GM18519 (cell line): Measurements from ENCODE around the gene ADAMTS19.

Source experiments
- ATAC-seq: cut with Tn5 transposase; IDR thresholded peaks from one replicate; pipeline ENCODE4 v1.9.1; 2021; ENCODE audit warnings: mild to moderate bottlenecking, moderate library complexity; ENCODE audit not compliant: unreplicated experiment, low FRiP score

Gene ADAMTS19

DNA sequence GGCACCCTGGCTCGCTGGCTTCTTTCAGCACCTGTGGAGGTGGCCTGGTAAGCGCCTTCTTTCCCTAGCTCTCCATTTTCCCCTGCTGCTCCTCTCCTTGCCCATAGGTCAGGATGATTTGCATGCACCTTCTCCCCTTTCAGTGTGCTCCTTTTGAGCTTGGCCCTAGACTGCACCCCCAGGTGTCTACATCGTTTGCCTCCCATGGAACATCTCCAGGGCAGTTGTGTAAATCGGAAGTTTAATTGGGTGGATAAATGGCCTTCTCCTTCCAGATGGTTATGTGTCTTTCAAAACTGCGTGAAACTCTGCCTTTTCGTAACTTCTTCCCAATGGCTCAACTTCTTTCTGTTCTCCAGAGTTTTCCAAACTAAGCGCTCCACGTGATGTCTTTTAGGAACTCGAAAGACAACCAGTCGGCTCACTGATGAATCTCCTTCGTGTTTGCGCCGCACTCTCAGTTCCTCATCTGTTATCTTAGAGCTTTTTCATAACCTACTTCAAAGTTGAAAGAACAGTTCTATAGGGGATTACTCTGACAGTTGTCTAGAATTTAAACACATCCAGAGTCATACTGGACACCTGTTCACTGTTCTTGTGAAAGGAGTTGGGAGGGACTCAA is 1.7 kb downstream of the ADAMTS19 start:
- no peak for ATAC-seq

DNA sequence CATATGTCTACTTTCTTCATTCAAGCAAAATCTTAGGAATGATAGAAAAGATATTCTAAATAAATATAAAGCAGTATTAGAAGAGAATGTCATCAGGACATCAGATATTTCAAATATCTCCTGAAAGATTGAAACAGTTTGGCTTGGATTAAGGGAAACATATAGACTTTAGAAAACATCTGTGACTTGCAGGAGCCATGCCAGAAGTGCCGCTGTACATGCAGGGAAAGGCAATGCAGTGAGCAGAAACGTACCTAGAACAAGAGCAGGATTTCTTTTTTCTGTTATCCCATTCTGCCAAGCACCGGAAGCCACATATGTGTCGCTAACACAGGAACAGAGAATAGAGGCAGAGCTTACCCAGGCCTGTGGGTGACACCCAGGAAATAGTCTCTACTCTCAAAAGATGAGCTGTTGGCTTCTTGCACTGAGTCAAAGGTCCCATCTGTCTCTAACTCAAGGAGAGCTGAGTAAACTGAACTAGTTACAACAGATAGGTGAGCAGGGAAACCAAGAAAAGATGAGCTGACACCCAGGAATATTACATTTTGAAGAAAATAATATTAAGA is 5.8 kb downstream of the ADAMTS19 start:
- ATAC-seq = no peak

GRCh38 chr5:129474544-129474943 is 14.4 kb downstream of the ADAMTS19 start:
- no peak for ATAC-seq

DNA sequence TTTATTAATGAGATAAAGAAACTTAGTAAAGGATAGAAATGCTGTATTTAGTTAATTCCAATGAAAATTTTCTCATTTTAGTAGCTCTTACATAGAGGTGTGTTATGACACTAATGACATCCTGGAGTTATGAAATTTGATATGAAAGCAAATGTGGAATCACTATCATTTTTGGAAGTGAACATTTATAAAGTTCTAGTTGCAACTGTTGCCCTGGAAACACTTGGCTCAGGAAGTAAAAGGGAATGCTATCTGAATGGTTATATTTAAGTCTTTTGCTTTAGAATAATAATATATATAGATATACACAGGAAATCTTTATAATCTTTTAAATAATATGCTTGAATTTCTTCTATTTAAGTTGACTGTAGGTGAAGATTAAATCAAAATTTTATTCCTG is 16.7 kb downstream of the ADAMTS19 start:
- no peak for ATAC-seq

DNA sequence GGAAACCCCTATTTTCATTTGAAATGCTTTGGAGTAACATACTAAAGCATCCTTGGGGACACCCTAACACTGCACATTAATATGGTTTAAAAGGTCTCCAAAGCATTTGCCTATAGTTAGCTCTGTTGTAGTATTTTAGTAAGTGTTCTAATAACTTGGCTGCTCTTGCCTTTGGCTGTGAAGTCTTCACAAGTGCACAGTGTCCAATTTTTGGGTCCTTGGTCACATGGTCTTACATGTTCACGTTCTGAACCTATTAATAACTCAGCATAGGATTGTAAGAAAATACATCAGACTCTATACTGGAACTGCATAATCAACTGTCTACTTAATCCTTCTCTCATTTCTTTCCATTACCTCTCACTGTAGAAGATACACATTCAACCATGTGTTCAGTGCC is 17.4 kb downstream of the ADAMTS19 start:
- ATAC-seq = no peak

- ATAC-seq = no peak
These were observed 21.1 kb downstream of the ADAMTS19 start for GRCh38 chr5:129481161-129481560.

DNA sequence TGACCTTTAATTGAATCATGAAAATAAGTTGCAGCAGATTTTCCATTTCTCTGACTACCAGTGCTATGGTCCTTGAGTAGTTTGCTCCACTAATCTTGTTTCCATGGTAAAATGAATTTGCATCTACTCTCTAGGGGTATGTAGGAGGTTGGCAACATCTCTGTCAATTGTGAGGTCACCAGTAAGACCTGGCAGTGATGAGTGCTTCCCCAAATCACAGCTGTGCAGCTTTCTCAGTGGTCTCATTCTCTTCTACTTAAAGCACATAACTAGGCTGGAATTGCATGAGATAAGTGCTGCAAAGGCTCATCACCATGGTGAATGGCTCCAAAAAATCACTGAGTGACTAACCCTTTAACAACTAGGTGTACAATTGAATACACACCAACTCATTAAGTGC is 36.3 kb downstream of the ADAMTS19 start:
- no peak for ATAC-seq

DNA sequence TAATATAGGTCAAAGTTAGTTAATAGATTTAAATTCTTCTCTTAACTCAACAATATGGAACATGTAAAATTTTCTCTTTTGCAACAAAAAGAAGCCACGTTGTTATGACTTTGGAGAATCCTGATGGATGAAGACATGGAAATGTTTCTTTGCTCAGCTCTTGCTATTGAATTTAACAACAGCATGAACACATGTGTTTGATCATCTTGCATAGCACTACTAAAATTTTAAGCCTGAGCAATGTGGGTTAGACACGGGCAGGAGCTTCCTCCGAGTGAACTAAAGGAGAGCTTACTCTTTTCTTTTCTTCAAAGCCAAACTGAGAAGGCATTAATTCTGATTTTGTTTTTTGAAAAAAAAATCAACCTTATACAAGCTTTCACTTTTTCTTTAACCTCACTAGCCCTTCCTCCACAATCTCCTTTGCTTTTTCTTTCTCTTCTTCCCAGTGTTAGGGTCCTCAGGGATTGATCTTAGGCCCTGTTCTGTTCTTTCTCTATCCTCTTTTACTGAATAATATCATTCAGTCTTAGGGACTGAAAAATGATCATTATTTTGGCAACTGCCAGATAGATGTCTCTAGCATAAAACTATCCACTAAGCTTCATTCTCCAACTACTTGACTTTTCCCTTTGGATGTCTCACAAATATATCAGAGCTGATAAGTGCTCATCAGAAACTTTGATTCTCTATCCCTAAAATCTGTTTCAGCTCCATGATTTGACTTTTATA is 36.9 kb downstream of the ADAMTS19 start:
- no peak for ATAC-seq

- ATAC-seq = peak; percentile 70
These were observed 39.2 kb downstream of the ADAMTS19 start for GRCh38 chr5:129499208-129499852.

DNA sequence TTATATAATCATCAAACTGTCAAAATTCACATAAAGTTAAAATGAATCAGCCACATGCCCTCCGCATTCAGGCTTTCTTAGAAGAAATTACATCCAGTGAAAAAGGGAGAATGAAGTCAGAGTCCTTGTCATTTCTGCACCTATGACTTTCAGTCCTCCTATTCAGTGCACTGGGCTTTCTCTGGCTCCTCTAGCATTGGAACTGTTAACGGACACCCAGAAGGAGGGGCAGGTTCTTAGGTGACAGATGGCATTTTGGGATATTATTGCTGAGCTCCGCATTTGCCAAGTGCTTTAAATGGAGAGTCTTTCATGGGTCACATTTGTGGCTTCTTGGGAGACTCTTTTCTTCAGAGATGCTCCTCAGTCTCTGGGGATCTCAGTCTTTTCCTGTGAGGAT is 40.0 kb downstream of the ADAMTS19 start:
- ATAC-seq = no peak

DNA sequence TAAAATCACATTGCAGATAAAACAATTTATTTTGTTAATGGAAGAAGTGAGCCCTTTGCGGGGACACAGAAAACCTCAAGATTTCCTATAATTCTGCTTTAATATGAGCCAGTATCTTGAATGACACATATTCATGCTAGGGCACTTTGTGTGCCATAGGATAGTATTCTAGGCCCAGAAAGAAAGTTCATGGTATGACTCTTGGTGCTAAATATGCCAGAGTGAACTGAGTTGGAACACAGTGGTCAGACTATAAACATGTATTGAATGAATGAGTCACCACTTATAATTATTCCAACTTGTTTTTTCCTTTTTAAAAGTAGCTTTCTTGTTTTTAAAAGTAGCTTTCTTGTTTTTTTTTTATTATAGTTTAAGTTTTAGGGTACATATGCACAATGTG is 46.0 kb downstream of the ADAMTS19 start:
- ATAC-seq = no peak

DNA sequence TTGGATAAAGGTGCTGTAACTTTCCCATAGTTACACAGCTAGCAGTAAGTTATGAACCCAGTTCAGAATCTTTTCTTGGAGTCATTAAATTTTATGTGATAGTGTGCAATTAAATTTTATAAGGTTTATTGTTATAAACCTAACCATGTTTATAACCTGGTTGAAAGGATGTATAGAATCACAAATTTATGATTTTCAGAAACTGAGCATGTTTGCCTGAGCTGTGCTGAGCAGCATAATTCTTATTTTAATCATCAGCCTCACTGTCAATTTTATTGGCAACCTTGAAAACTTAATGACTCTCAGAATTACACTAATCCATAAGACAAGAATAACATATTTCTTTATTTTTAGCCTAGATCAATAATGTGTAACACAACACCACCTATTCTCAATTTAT is 46.9 kb downstream of the ADAMTS19 start:
- no peak for ATAC-seq

GRCh38 chr5:129507527-129507926 is 47.4 kb downstream of the ADAMTS19 start:
- no peak for ATAC-seq

GRCh38 chr5:129508606-129509005 is 48.5 kb downstream of the ADAMTS19 start:
- no peak for ATAC-seq

GRCh38 chr5:129509363-129509975 is 49.4 kb downstream of the ADAMTS19 start:
- ATAC-seq = no peak

DNA sequence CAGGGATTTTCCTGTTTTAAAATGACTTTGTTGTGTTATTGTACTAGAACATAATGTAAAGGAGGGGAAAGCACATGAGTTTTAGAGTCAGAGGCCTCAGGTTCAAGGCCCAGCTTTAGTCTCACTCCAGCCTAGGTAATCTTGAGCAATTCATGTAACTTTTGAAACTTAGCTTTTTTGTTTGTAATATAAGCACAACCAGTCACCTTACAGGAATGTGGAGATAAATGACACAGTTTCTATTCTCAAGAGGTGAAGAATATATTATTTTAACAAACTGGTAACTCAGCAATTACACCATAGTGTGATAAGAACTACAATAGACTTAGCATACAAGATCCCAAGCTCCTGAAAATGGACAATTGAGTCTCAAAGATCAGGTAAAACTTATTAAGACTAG is 51.2 kb downstream of the ADAMTS19 start:
- ATAC-seq = no peak

DNA sequence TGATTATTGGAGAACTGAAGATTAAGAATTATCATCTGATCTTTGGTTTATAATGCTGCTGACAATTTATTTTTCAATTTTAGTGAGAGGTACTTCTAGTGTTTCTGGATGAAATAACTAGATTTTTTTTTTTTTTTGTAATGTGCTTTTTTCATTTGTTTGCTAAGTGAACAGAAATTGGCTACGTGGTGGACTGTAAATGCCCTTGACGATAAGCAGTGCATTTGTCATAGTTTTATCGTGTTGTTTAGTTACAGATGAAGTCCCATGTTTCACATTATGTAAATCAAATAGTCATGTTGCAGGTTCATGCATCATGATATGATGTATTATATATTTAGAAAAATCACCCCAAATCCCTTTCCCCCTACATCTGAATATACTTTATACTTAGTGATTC is 81.0 kb downstream of the ADAMTS19 start:
- no peak for ATAC-seq

GRCh38 chr5:129541648-129542251 is 81.7 kb downstream of the ADAMTS19 start:
- peak; percentile 93 for ATAC-seq

- no peak for ATAC-seq
These were observed 87.0 kb downstream of the ADAMTS19 start for GRCh38 chr5:129547137-129547536.

- ATAC-seq = no peak
These were observed 94.2 kb downstream of the ADAMTS19 start for GRCh38 chr5:129554134-129554904.
